CD4-positive, alpha-beta T cell treated with Interleukin-2 at 100 ng/mL for 4 hours (primary cell): Measurements from ENCODE around the gene SYAP1.
"Not testable (repeated sequence)": the region's sequence is repeated elsewhere in the genome, so short reads cannot be mapped to it uniquely, and the experiment has no call there.

ENCODE experiments used
- DNase-seq: peaks from one replicate; pipeline ENCODE4 v3.0.0-alpha.2; 2020; ENCODE audit warnings: low spot score

SYAP1 gene

GRCh38 chrX:16719334-16720084 is at the start of gene SYAP1:
SYAP1 (plus strand) TSS chrX:16719612; CDS start chrX:16719725, 113 bp downstream.
- peak; percentile 87 for DNase-seq

- DNase-seq: peak; percentile 15
Observed at GRCh38 chrX:16671005-16671404, 48.4 kb upstream of the SYAP1 start.

- DNase-seq: no peak
Observed at GRCh38 chrX:16678689-16679088, 40.7 kb upstream of the SYAP1 start.

DNA sequence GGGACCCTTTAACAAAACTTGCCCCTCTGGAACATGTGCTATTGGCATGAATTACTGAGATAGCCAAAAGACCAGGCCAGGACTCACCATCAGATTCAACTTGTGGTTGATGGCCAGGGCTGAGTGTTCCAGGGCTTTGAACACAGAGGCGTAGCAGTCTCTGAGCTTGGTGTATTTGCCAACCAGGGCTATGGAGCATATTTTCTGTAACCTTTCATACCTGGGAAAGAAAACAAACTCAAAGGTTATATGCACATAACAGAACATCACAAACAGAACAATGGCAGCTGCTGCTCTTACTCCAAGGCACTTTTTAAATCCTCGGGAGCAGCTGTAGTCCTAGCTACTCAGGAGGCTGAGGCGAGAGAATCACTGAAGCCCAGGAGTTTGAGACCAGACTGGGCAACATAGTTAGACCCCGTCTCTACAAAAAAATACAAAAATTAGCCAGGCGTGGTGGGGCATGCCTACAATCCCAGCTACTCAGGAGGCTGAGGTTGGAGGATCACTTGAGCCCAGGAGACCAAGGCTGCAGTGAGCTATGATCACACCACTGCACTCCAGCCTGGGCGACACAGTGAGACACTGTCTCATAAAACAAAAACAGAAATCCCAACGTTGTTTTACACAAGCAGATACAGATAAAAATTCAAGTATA is 36.3 kb upstream of the SYAP1 start:
- no peak for DNase-seq

- DNase-seq: no peak
Observed at GRCh38 chrX:16687514-16687913, 31.9 kb upstream of the SYAP1 start.

GRCh38 chrX:16695079-16695676 is 24.2 kb upstream of the SYAP1 start:
- DNase-seq: peak; percentile 55

GRCh38 chrX:16696956-16697355 is 22.5 kb upstream of the SYAP1 start:
- DNase-seq: no peak

DNA sequence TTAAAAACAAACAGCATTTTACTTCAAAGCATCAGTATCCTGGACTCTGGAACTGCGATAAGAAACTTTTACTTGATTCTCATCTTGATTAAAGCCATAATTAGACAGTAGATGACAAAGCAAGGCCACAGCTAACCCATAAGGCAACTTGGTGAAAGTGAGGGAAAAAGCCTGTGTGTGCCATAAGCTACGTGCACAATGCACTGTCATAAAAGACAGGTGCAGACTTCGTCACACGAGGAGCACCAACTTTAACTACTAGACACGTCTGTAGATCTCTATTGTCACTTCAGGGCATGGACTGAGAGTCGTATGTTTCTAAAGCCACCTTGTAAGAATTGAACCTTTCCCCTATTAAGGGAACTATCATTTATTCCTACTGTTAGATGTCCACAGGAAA is 20.0 kb upstream of the SYAP1 start:
- DNase-seq: no peak

GRCh38 chrX:16700734-16701133 is 18.7 kb upstream of the SYAP1 start:
- DNase-seq: no peak

- no peak for DNase-seq
Observed at GRCh38 chrX:16702700-16703599, 16.5 kb upstream of the SYAP1 start.

DNA sequence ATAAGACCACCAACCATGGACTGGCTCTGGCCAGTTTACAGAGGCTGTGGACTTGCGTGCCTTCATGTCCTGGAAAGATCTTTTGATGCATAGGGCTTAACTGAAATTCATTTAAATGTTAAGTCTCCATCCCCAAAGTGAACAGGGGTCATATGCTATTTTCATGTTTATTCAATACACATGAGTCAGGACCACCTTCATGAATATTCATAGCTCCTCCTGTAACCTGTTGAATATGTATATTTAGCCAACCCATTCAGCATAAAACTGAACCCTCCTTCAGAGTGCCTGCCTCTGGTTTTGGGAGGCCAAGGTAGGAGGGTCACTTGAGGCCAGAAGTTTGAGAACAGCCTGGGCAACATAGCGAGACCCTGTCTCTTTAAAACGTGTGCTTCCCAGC is 14.0 kb upstream of the SYAP1 start:
- no peak for DNase-seq

- no peak for DNase-seq
Observed at GRCh38 chrX:16708016-16708415, 11.4 kb upstream of the SYAP1 start.

DNA sequence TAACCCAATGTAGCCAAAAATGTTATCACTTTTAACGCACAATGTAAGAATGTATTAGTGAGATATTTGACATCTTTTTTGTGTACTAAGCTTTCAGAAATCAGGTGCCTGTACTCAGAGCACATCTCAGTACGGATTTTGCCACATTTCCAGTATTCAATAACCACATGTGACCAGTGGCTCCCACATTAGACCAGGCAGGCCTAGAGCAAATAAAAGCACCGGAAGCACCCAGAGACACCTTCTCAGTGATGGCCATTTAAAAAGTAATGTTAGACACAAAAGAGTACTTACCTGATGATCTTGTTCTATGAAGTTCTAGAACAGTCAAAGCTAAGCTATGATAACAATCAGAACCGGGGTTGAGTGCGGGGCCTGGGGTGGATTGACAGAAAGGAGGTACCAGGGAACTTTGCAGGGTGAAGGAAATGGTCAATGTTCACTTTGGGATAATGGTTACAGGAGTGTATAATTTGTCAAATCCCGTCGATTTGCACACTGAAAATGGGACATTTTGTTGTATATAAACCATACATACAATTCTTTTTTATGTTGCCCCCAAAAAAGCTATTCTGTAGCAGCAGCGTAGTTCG is 8.1 kb upstream of the SYAP1 start:
- no peak for DNase-seq

GRCh38 chrX:16711893-16712547 is 7.4 kb upstream of the SYAP1 start:
- DNase-seq: no peak

- DNase-seq: peak; percentile 31
Observed at GRCh38 chrX:16712548-16713155, 6.8 kb upstream of the SYAP1 start, which contains the start of gene CTPS2. CTPS2 (minus strand) TSS chrX:16712669; CDS start chrX:16702902, 9,767 bp downstream.

DNA sequence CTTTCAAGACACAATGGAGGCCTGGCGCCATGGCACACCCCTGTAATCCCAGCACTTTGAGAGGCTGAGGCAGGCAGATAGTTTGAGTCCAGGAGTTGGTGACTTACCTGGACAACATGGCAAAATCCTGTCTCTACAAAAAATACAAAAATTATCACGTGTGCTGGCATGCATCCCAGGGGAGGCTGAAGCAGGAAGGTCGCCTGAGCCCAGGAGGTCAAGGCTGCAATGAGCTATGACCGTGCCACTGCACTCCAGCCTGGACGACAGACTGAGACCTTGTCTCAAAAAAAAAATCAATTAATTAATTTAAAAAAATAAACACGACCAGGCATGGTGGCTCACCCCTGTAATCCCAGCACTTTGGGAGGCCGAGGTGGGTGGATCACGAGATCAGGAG is 4.9 kb upstream of the SYAP1 start:
- DNase-seq: no peak

GRCh38 chrX:16715638-16716037 is 3.8 kb upstream of the SYAP1 start:
- not testable (repeated sequence) for DNase-seq

GRCh38 chrX:16716451-16716850 is 3.0 kb upstream of the SYAP1 start:
- DNase-seq: not testable (repeated sequence)

DNA sequence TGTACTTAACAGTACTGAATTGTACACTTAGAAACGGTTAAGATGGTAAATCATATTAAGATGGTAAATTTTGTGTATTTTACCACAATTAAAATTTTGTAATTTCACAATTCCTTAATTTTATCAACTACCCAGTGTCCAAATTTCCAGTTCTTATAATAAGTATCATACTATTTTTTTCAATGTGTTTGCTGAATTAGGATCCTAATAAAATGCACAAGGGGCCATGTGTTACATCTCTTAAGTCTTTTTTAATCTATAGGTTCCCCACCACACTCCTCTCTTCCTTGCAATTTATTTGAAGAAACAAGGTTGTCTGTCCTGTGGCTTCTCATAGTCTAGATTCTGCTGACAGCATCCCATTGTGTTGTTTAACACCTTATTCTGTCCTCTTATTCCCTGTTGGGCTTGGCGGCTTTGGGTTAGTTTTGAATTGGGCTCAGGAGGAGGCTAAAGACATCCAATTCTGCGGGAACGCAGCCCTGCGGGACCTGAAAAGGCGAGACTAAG is 533 bp upstream of the SYAP1 start:
- DNase-seq: no peak

- no peak for DNase-seq
Observed at GRCh38 chrX:16722481-16722880, 3.1 kb downstream of the SYAP1 start.

GRCh38 chrX:16725072-16725471 is 5.7 kb downstream of the SYAP1 start:
- no peak for DNase-seq
